Fibroblast of mammary gland (primary cell): ENCODE measurements around the gene TRAPPC11.

Experiments
- DNase-seq: peaks from one replicate; pipeline ENCODE4 v3.0.0-alpha.2; 2010; ENCODE audit warnings: low read depth
- H3K4me3 ChIP-seq: 2 replicates; pipeline ENCODE4 v1.5.1; 2011; ENCODE audit warnings: low read depth, mild to moderate bottlenecking, low read length, moderate library complexity; ENCODE audit not compliant: control insufficient read depth
- CTCF ChIP-seq: conservative IDR thresholded peaks from 2 replicates; pipeline ENCODE4 v1.5.1; 2011; ENCODE audit warnings: low read depth, low read length, inconsistent platforms; ENCODE audit not compliant: control insufficient read depth, insufficient read depth

Gene TRAPPC11

GRCh38 chr4:183631577-183632198 is 27.4 kb upstream of the TRAPPC11 start:
- no peak for DNase-seq
- no peak for TF ChIP-seq CTCF
- no peak overlapping the region for H3K4me3 ChIP-seq

DNA sequence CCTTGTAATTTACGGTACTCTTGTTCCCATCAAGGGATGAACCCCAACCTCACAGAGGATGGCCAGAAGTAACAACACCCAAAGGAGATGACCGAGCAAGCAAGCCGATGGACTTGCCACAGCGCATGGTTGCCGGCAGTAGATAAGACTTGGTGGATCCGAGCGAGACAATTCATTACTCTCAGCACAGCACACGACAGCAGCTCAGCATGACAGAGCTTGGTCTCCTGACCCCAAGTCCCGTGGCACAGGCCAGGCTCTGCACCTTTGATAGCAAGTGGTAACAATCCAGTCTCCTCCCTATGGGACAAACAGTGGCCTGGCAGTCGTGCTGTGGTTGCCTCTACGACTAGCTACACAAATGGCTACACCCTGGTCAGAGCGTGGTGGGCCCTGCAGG is 26.4 kb upstream of the TRAPPC11 start:
- TF ChIP-seq CTCF: no peak

GRCh38 chr4:183633476-183634400 is 25.4 kb upstream of the TRAPPC11 start:
- TF ChIP-seq CTCF: no peak
- no peak overlapping the region for H3K4me3 ChIP-seq
- DNase-seq: no peak

More for the DNA sequence above, 26.4 kb upstream of the TRAPPC11 start:
- DNase-seq: no peak
- no peak overlapping the region for H3K4me3 ChIP-seq

- no peak overlapping the region for H3K4me3 ChIP-seq
- no peak for DNase-seq
- TF ChIP-seq CTCF: no peak
These were observed 23.8 kb upstream of the TRAPPC11 start for GRCh38 chr4:183635321-183635720.

GRCh38 chr4:183635741-183636140 is 23.4 kb upstream of the TRAPPC11 start:
- no peak overlapping the region for H3K4me3 ChIP-seq
- DNase-seq: no peak
- no peak for TF ChIP-seq CTCF

DNA sequence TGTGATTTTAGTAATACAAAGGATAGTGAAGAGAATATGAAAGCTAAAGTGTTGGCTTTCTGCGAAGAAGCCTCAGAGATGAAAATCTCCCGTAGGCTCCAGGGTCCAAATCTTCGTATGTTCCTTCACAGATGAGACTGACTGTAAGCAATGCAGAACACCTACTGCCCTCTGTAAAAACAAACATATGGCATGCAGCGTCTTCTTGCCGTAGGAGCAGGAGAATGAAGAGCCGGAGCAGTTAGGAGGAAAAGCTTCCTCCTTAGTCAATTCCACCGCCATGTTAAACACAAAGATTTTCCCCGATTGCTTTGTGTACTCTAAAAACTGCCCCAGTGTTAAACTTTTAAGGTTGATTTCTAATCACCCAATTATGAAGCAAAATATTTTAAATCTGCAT is 22.6 kb upstream of the TRAPPC11 start:
- TF ChIP-seq CTCF: no peak
- no peak for DNase-seq
- H3K4me3 ChIP-seq: no peak overlapping the region
